WTC11 (cell line): ENCODE results near the gene ZNF804A. TPM values are rescaled to one million over a fixed set of nuclear protein-coding genes. Genes with fewer than 3 reads are reported as not detected.

Experiments
- ATAC-seq: fragments of 200-7000 bp; cut with Tn5 transposase; 2 replicates; pipeline ENCODE4 v1.10.0; 2021; ENCODE audit warnings: mild to moderate bottlenecking, moderate library complexity
- CTCF ChIA-PET: fragments of 300-600 bp; sonication (Branson Sonifier 250); formaldehyde crosslinking; loops from one replicate; lab custom pipeline; 2021; ENCODE audit warnings: antibody characterized with exemption; lab: Charles Lee
- POLR2A ChIA-PET: fragments of 350-600 bp; sonication (Branson Sonifier 250); formaldehyde crosslinking; loops from one replicate; lab custom pipeline; 2021; ENCODE audit warnings: antibody characterized with exemption; lab: Charles Lee
- DNase-seq: peaks from one replicate; pipeline ENCODE4 v3.0.0; 2021; ENCODE audit warnings: low spot score
- H3K27ac Mint-ChIP-seq: 2 replicates; pipeline ENCODE4 v1.8.0; 2021; ENCODE audit warnings: mixed read lengths
- H3K27me3 Mint-ChIP-seq: 2 replicates; pipeline ENCODE4 v1.8.0; 2021; ENCODE audit warnings: low read depth, mild to moderate bottlenecking, moderate library complexity, mixed read lengths
- H3K36me3 Mint-ChIP-seq: 2 replicates; pipeline ENCODE4 v1.8.0; 2021; ENCODE audit warnings: mixed read lengths
- H3K4me1 Mint-ChIP-seq: 2 replicates; pipeline ENCODE4 v1.8.0; 2022; ENCODE audit warnings: mixed read lengths
- H3K4me3 Mint-ChIP-seq: 2 replicates; pipeline ENCODE4 v1.8.0; 2021; ENCODE audit warnings: mild to moderate bottlenecking, moderate library complexity, mixed read lengths
- H3K9me3 Mint-ChIP-seq: 2 replicates; pipeline ENCODE4 v1.8.0; 2021; ENCODE audit warnings: mixed read lengths
- AFF4 ChIP-seq: sonication (generic); formaldehyde crosslinking; IDR thresholded peaks from 2 replicates; pipeline ENCODE4 v1.8.1; 2023; ENCODE audit warnings: mild to moderate bottlenecking, missing genetic modification reagents, borderline replicate concordance
- CBFB ChIP-seq: sonication (generic); formaldehyde crosslinking; IDR thresholded peaks from 2 replicates; pipeline ENCODE4 v1.8.1; 2022; ENCODE audit warnings: mild to moderate bottlenecking, low read depth, missing genetic modification reagents
- ESRRA ChIP-seq: sonication (generic); formaldehyde crosslinking; IDR thresholded peaks from 2 replicates; pipeline ENCODE4 v1.8.1; 2022; ENCODE audit warnings: mild to moderate bottlenecking, missing genetic modification reagents, borderline replicate concordance
- FOXK1 ChIP-seq: sonication (generic); formaldehyde crosslinking; IDR thresholded peaks from 2 replicates; pipeline ENCODE4 v1.8.0; 2022; ENCODE audit warnings: mild to moderate bottlenecking, moderate library complexity, missing genetic modification reagents
- GABPB1 ChIP-seq: sonication (generic); formaldehyde crosslinking; IDR thresholded peaks from 2 replicates; pipeline ENCODE4 v1.8.1; 2023; ENCODE audit warnings: mild to moderate bottlenecking, missing genetic modification reagents
- GTF2I ChIP-seq: fragments of 250-450 bp; sonication (Bioruptor Pico); conservative IDR thresholded peaks from 2 replicates; pipeline ENCODE4 v1.4.0; 2021; ENCODE audit warnings: mild to moderate bottlenecking
- HMGA2 ChIP-seq: fragments of 250-450 bp; sonication (Bioruptor Pico); IDR thresholded peaks from 2 replicates; pipeline ENCODE4 v1.4.0; 2021; ENCODE audit warnings: mild to moderate bottlenecking, moderate library complexity
- JUN ChIP-seq: sonication (generic); formaldehyde crosslinking; IDR thresholded peaks from 2 replicates; pipeline ENCODE4 v1.8.0; 2023; ENCODE audit warnings: mild to moderate bottlenecking, missing genetic modification reagents
- MYBL2 ChIP-seq: sonication (generic); formaldehyde crosslinking; IDR thresholded peaks from 2 replicates; pipeline ENCODE4 v1.8.1; 2023; ENCODE audit warnings: mild to moderate bottlenecking, moderate library complexity, missing genetic modification reagents
- NR1H2 ChIP-seq: sonication (generic); formaldehyde crosslinking; IDR thresholded peaks from 2 replicates; pipeline ENCODE4 v1.9.0; 2021; ENCODE audit warnings: mild to moderate bottlenecking, moderate library complexity, missing genetic modification reagents
- OVOL2 ChIP-seq: fragments of 250-450 bp; sonication (Bioruptor Pico); IDR thresholded peaks from 2 replicates; pipeline ENCODE4 v1.9.0; 2021; ENCODE audit warnings: mild to moderate bottlenecking, borderline replicate concordance
- PRDM15 ChIP-seq: sonication (generic); formaldehyde crosslinking; IDR thresholded peaks from 2 replicates; pipeline ENCODE4 v1.8.0; 2022; ENCODE audit warnings: missing genetic modification reagents
- PRRX2 ChIP-seq: fragments of 250-450 bp; sonication (Bioruptor Pico); IDR thresholded peaks from 2 replicates; pipeline ENCODE4 v1.8.0; 2021; ENCODE audit warnings: mild to moderate bottlenecking
- RELA ChIP-seq: sonication (generic); formaldehyde crosslinking; IDR thresholded peaks from 2 replicates; pipeline ENCODE4 v1.8.1; 2022; ENCODE audit warnings: missing genetic modification reagents, mild to moderate bottlenecking, borderline replicate concordance
- USF2 ChIP-seq: sonication (generic); formaldehyde crosslinking; IDR thresholded peaks from 2 replicates; pipeline ENCODE4 v1.8.1; 2023; ENCODE audit warnings: mild to moderate bottlenecking, missing genetic modification reagents, moderate library complexity
- ZBTB43 ChIP-seq: sonication (generic); formaldehyde crosslinking; IDR thresholded peaks from 2 replicates; pipeline ENCODE4 v1.8.1; 2023; ENCODE audit warnings: mild to moderate bottlenecking, missing genetic modification reagents
- ZNF396 ChIP-seq: fragments of 250-450 bp; sonication (Bioruptor Pico); IDR thresholded peaks from 2 replicates; pipeline ENCODE4 v1.8.0; 2021; ENCODE audit warnings: mild to moderate bottlenecking, moderate library complexity, borderline replicate concordance
- total RNA-seq: library from RNA; stranded (reverse); gene quantifications from 3 replicates; pipeline ENCODE4 v1.2.3, GENCODE V29; 2021
- TF ChIP-seq, protein P1 (sequence below): sonication (generic); formaldehyde crosslinking; IDR thresholded peaks from 2 replicates; pipeline ENCODE4 v1.8.1; 2022; ENCODE audit warnings: mild to moderate bottlenecking, moderate library complexity, missing genetic modification reagents
- TF ChIP-seq, protein P2 (sequence below): sonication (generic); formaldehyde crosslinking; conservative IDR thresholded peaks from 2 replicates; pipeline ENCODE4 v1.8.1; 2023; ENCODE audit warnings: mild to moderate bottlenecking, low read depth, missing genetic modification reagents, moderate library complexity
- TF ChIP-seq, protein P3 (sequence below): sonication (generic); formaldehyde crosslinking; IDR thresholded peaks from 2 replicates; pipeline ENCODE4 v1.8.1; 2023; ENCODE audit warnings: mild to moderate bottlenecking, missing genetic modification reagents

The ZNF804A gene
- total RNA-seq, 1 experiment from 2014 or later, result not detected

DNA sequence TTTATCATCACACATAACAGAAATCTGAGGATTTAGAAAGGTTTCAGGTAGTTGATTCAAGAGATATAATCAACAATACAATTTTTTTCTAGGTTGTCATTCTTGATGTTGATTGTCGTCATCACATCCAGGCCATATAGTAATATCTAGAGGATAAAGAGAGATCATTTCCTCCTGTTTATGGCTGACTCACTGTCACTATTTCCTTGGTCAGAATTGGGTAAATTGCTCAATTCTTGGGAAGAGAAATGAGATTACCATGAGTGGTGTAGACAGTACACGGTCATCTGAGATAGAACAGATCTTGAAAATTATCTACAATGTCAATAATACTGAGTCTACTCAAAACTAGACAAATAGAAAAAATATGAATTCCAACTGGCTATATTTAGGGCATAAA lies 78.8 kb downstream of the ZNF804A start:
- ATAC-seq (no peak), DNase-seq (no peak)
- no peaks in the 10 kb centered on the region for H3K27me3 Mint-ChIP-seq
- no peak for TF ChIP-seq ZNF396
- no peak for TF ChIP-seq AFF4
- no peak for TF ChIP-seq GABPB1 (CRISPR knock-in tag)
- TF ChIP-seq HMGA2, result no peak
- no peak for TF ChIP-seq PRRX2
- TF ChIP-seq ESRRA (CRISPR knock-in tag), result no peak
- TF ChIP-seq RELA (CRISPR knock-in tag), result no peak
- TF ChIP-seq JUN, result no peak
- TF ChIP-seq PRDM15 (CRISPR knock-in tag), result no peak
- no peak for TF ChIP-seq NR1H2
- TF ChIP-seq, protein P1, sequence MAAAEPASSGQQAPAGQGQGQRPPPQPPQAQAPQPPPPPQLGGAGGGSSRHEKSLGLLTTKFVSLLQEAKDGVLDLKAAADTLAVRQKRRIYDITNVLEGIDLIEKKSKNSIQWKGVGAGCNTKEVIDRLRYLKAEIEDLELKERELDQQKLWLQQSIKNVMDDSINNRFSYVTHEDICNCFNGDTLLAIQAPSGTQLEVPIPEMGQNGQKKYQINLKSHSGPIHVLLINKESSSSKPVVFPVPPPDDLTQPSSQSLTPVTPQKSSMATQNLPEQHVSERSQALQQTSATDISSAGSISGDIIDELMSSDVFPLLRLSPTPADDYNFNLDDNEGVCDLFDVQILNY (CRISPR knock-in tag), result no peak
- H3K27ac Mint-ChIP-seq, result no peak overlapping the region
- H3K4me1 Mint-ChIP-seq, result no peaks in the 10 kb centered on the region
- ChIA-PET POLR2A (no interaction called here), CTCF (no interaction called here)
- H3K36me3 Mint-ChIP-seq, result peaks cover 5% of the 10 kb centered on the region; the same call in 1 of the 2 replicates
- no peak overlapping the region for H3K4me3 Mint-ChIP-seq
- H3K9me3 Mint-ChIP-seq, result peaks cover 17% of the 10 kb centered on the region

GRCh38 chr2:184679219-184680018 lies 81.1 kb downstream of the ZNF804A start:
- peaks cover 17% of the 10 kb centered on the region for H3K9me3 Mint-ChIP-seq
- ChIA-PET CTCF (no interaction called here), POLR2A (interaction anchor here (0.6 kb wide), 1 partner anchor 986 kb away, joined by 3 read pairs; no protein-coding TSS in a partner anchor)
- H3K4me3 Mint-ChIP-seq, result no peak overlapping the region
- H3K27ac Mint-ChIP-seq, result no peak overlapping the region
- peaks cover 5% of the 10 kb centered on the region; the same call in 1 of the 2 replicates for H3K36me3 Mint-ChIP-seq
- H3K4me1 Mint-ChIP-seq, result no peaks in the 10 kb centered on the region
- DNase-seq, result no peak
- H3K27me3 Mint-ChIP-seq, result no peaks in the 10 kb centered on the region
- ATAC-seq, result no peak
- TF ChIP-seq GTF2I (CRISPR knock-in tag) (no peak), ZBTB43 (CRISPR knock-in tag) (no peak), FOXK1 (no peak), OVOL2 (CRISPR knock-in tag) (no peak), MYBL2 (CRISPR knock-in tag) (no peak), USF2 (CRISPR knock-in tag) (no peak), CBFB (no peak)
- TF ChIP-seq, protein P2, sequence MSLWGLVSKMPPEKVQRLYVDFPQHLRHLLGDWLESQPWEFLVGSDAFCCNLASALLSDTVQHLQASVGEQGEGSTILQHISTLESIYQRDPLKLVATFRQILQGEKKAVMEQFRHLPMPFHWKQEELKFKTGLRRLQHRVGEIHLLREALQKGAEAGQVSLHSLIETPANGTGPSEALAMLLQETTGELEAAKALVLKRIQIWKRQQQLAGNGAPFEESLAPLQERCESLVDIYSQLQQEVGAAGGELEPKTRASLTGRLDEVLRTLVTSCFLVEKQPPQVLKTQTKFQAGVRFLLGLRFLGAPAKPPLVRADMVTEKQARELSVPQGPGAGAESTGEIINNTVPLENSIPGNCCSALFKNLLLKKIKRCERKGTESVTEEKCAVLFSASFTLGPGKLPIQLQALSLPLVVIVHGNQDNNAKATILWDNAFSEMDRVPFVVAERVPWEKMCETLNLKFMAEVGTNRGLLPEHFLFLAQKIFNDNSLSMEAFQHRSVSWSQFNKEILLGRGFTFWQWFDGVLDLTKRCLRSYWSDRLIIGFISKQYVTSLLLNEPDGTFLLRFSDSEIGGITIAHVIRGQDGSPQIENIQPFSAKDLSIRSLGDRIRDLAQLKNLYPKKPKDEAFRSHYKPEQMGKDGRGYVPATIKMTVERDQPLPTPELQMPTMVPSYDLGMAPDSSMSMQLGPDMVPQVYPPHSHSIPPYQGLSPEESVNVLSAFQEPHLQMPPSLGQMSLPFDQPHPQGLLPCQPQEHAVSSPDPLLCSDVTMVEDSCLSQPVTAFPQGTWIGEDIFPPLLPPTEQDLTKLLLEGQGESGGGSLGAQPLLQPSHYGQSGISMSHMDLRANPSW (CRISPR knock-in tag), result no peak
- TF ChIP-seq, protein P3, sequence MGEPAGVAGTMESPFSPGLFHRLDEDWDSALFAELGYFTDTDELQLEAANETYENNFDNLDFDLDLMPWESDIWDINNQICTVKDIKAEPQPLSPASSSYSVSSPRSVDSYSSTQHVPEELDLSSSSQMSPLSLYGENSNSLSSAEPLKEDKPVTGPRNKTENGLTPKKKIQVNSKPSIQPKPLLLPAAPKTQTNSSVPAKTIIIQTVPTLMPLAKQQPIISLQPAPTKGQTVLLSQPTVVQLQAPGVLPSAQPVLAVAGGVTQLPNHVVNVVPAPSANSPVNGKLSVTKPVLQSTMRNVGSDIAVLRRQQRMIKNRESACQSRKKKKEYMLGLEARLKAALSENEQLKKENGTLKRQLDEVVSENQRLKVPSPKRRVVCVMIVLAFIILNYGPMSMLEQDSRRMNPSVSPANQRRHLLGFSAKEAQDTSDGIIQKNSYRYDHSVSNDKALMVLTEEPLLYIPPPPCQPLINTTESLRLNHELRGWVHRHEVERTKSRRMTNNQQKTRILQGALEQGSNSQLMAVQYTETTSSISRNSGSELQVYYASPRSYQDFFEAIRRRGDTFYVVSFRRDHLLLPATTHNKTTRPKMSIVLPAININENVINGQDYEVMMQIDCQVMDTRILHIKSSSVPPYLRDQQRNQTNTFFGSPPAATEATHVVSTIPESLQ, result no peak
